ENCODE results near the gene SLC38A10. TPM values are rescaled to one million over a fixed set of nuclear protein-coding genes. Genes with fewer than 3 reads are reported as not detected.
"Not testable (repeated sequence)": the region's sequence is repeated elsewhere in the genome, so short reads cannot be mapped to it uniquely, and the experiment has no call there.

The SLC38A10 gene
- total RNA-seq, 4 donors from 2014 or later, result 24.5 to 56.5 (median 28.8) TPM

DNA sequence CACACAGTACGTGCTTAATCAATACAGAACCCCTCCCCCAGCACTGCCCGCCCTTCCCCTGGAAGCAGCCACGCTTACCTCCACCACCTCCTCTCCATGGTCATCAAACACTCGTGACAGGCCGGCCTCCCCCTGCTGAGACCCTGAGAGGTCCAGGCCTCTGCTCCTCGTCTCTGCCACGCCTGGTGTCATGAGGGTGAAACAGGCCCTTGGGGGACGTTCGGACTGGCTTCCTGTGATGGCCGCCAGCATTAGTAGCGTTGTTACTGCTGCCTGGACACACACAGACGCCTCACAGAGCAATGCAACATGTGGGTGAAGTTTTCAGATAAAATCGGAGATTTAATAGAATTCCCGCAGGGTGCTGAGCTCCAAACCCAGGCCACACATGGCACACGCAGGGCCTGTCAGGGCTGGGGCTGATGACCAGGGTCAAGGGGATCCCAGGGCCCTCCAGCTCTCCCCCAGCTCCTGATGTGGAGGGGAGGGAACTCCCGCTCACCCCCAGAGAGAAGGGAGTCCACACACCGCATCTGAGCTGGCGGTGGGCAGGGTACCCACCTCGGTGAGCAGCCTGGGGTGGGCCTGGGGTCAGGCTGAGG lies 15.9 kb upstream of the SLC38A10 start:
- no peaks in the 10 kb centered on the region for H3K36me3 ChIP-seq
- intact Hi-C loops (cut with DNase I; ENCODE audit: low total_unique reads), result no loop called here
- peaks cover 19 to 24% of the 10 kb centered on the region in 2 donors for H3K4me1 ChIP-seq
- DNase-seq, result no peak
- no peak overlapping the region for H3K4me3 ChIP-seq
- no peak for ATAC-seq
- no peaks in the 10 kb centered on the region for H3K9me3 ChIP-seq
- no peak for TF ChIP-seq POLR2A (IDR thresholded peaks at IDR 0.05)
- TF ChIP-seq, protein P1, sequence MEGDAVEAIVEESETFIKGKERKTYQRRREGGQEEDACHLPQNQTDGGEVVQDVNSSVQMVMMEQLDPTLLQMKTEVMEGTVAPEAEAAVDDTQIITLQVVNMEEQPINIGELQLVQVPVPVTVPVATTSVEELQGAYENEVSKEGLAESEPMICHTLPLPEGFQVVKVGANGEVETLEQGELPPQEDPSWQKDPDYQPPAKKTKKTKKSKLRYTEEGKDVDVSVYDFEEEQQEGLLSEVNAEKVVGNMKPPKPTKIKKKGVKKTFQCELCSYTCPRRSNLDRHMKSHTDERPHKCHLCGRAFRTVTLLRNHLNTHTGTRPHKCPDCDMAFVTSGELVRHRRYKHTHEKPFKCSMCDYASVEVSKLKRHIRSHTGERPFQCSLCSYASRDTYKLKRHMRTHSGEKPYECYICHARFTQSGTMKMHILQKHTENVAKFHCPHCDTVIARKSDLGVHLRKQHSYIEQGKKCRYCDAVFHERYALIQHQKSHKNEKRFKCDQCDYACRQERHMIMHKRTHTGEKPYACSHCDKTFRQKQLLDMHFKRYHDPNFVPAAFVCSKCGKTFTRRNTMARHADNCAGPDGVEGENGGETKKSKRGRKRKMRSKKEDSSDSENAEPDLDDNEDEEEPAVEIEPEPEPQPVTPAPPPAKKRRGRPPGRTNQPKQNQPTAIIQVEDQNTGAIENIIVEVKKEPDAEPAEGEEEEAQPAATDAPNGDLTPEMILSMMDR (IDR thresholded peaks at IDR 0.05 in 4 of 5, conservative IDR thresholded peaks at IDR 0.05 in 1 of 5), result no peak
- H3K27ac ChIP-seq, result peak overlapping the region in 2 of 4 donors; percentile 79 to 86
- in situ Hi-C loops (cut with MboI; ENCODE audit: low sequenced_read_pairs in 4 of 4), result no loop called here
- no peaks in the 10 kb centered on the region for H3K27me3 ChIP-seq

DNA sequence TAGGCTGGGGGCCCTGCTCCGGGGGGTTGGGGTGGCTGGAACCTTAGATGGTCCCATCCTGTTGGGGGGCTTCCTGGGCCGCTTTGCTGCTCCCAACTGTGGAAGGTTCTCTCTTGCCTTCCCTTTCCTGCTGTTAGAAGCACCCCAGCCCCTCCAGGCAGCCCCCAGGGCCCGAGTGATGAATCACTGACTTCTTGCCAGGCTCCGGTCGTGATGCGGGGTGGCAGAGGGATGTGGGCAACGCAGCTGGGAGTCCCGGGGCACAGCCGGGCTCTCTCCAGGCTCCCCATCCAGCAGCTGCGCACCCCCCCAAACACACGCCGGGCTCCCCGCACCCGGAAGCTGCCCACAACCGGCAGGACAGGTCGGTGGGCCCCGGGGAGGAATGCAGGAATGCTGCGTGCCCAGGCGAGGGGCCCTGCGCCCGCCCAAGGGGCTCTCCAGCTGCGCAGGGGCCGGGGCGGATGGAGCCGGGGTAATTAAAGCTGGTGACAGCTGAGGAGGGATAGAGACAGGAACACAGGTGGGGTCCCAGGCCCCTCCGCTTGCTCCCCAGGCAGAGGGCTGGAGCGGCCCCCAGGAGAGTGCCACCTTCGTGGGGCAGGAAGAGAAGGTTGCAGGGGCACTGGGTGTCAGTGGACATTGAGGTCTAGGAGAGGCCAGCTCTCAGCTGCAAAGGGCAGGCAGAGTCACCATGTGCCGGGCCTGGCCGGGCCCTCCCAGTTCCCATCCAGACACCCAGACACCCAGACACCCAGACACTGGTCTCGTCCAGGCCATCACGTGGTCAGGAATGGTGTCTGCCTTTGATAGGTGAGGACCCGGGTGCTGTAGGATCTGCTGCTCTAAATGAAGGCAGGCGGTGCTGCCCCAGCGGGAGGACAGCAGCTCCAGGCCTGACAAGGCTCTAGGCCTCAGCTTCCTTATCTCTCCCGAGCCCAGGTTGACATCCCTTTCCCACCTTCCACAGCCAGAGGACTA lies 15.0 kb upstream of the SLC38A10 start:
- in situ Hi-C loops (cut with MboI; ENCODE audit: low sequenced_read_pairs in 4 of 4) (no loop called here), intact Hi-C loops (cut with DNase I; ENCODE audit: low total_unique reads) (loop anchor here (1.0 to 2.0 kb wide), 3 partner anchors 17 to 79 kb away; no protein-coding TSS in a partner anchor)
- Histone ChIP-seq H3K36me3 (no peaks in the 10 kb centered on the region), H3K9me3 (no peaks in the 10 kb centered on the region), H3K27me3 (no peaks in the 10 kb centered on the region), H3K4me1 (peaks cover 19 to 24% of the 10 kb centered on the region in 2 donors), H3K27ac (peak overlapping the region; percentile 79 to 88 (median 86)), H3K4me3 (peak overlapping the region in 3 of 4 donors; percentile 54 to 65 (median 55))
- ATAC-seq, result no peak
- no peak for TF ChIP-seq POLR2A (IDR thresholded peaks at IDR 0.05)
- TF ChIP-seq, protein P1 (IDR thresholded peaks at IDR 0.05 in 4 of 5, conservative IDR thresholded peaks at IDR 0.05 in 1 of 5), result no peak
- no peak for DNase-seq

DNA sequence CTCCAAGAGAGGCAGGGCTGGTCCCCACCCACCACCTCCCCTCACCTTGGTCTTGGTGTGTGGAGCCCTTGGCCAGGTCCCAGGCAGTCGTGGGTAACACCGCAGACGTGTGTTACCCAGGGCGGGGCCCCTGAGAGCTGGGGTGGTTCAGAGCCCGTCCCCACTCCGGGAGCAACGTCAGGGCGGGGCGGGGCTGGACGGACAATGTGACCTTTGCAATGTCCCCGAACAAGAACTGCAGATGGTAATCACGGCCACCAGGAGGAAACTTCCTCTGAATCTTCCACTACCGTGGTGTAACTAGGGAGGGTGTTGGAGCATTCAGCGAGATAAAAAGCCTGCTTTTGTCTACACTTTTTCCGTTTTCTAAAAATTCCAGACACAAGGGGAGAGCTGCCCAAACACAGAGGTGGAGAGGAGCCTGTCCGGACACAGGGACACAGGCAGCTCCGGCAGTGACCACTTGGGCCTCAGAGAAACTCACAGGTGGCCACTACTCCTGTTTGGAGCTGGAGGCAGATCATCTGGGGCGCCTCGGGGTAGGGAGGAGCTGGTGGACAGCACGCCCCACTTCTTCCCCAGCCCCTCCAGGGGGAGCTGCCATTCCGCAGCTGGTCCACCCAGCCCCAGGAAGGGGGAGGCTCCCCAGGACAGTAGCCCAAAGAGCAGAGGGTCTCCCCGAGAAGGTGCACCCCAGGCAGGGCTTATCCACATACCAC lies 14.2 kb upstream of the SLC38A10 start:
- no peaks in the 10 kb centered on the region for H3K9me3 ChIP-seq
- in situ Hi-C loops (cut with MboI; ENCODE audit: low sequenced_read_pairs in 4 of 4) (no loop called here), intact Hi-C loops (cut with DNase I; ENCODE audit: low total_unique reads) (loop anchor here (1.0 to 2.0 kb wide), 3 partner anchors 18 to 80 kb away; no protein-coding TSS in a partner anchor)
- peaks cover 19 to 24% of the 10 kb centered on the region in 2 donors for H3K4me1 ChIP-seq
- peak overlapping the region; percentile 50 to 65 (median 54) for H3K4me3 ChIP-seq
- TF ChIP-seq, protein P1 (IDR thresholded peaks at IDR 0.05 in 4 of 5, conservative IDR thresholded peaks at IDR 0.05 in 1 of 5), result peak; percentile 69 to 83 (median 72)
- peak; percentile 57 to 75 for TF ChIP-seq POLR2A (IDR thresholded peaks at IDR 0.05)
- no peaks in the 10 kb centered on the region for H3K36me3 ChIP-seq
- peak; percentile 87 to 94 for DNase-seq
- peak; percentile 95 to 99 for ATAC-seq
- H3K27me3 ChIP-seq, result no peaks in the 10 kb centered on the region
- peak overlapping the region; percentile 79 to 88 (median 86) for H3K27ac ChIP-seq

DNA sequence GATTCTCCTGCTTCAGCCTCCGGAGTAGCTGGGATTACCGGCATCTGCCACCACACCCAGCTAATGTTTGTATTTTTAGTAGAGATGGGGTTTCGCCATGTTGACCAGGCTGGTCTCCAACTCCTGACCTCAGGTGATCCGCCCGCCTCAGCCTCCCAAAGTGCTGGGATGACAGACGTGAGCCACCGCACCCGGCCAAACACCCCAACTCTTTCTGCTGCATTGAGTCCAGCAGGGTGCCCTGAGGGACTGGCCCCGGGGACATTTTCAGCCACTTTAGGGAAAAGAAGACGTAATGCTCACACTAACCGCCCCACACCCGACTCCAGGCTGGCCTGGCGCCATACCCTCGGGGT lies 13.7 kb upstream of the SLC38A10 start:
- H3K9me3 ChIP-seq; H3K27me3 ChIP-seq; in situ Hi-C loops (cut with MboI; ENCODE audit: low sequenced_read_pairs in 4 of 4); H3K36me3 ChIP-seq; DNase-seq: not testable (repeated sequence)
- Histone ChIP-seq H3K4me3 (peak overlapping the region; percentile 50 to 65 (median 54)), H3K4me1 (peaks cover 19 to 25% of the 10 kb centered on the region in 2 donors), H3K27ac (peak overlapping the region; percentile 79 to 88 (median 86))
- intact Hi-C loops (cut with DNase I; ENCODE audit: low total_unique reads), result loop anchor here (1.0 to 2.0 kb wide), 3 partner anchors 19 to 80 kb away; no protein-coding TSS in a partner anchor
- peak; percentile 22 to 31 for ATAC-seq
